Heart left ventricle (tissue), 13 donors: ENCODE results near the gene KIF5B.

ENCODE experiments used
- CTCF ChIP-seq, 12 donors: fragments of 200-600 bp; sonication (generic) in 4 of 12; IDR thresholded peaks; one replicate each; pipeline versions ENCODE4 v1.5.0 to v1.8.0; 2018 to 2022; ENCODE audit warnings: antibody characterized with exemption in 12 of 12, mild to moderate bottlenecking in 5 of 12
- POLR2A ChIP-seq, 2 donors: fragments of 450-650 bp; IDR thresholded peaks; one replicate each; pipeline ENCODE4 v1.6.1; 2017; ENCODE audit warnings: antibody characterized with exemption in 2 of 2, mild to moderate bottlenecking in 2 of 2, moderate library complexity in 2 of 2
- donor health status: ischemic (EF 13 %, LVEDD 7.1; RV severe dilation, severe dysfunction).
- donor health status: DM: no; HTN: yes; CAD: no.
- donor health status: DM: no; HTN: no; CAD: no.
- donor health status: ischemic (EF 25% LVEDD 6.9; RV normal size, moderate dysfunction).
- donor health status: ischemic (EF 25% LVEDD 5.7; RV mildly dilated, moderate dysfunction).
- donor health status: ischemic (EF 35%, LVEDD 5.7; RV mildly dilated, moderate dysfunction).
- donor health status: nonischemic (EF 11% LVEDD 7.7; RV severe dilation, severe dysfunction).
- donor health status: DM: yes; HTN: yes; CAD: no.
- donor health status: PGD.
- donor health status: ischemic (EF 29% LVEDD 5.4; RV normal size, mild dysfunction).
- donor health status: nonischemic (EF 23%, LVEDD 6.1; RV moderate dilation, normal function).

- TF ChIP-seq CTCF (IDR thresholded peaks at IDR 0.05) (no peak), POLR2A (IDR thresholded peaks at IDR 0.05) (no peak)
These were observed 55.3 kb downstream of the KIF5B start for GRCh38 chr10:32000937-32001336.
